ENCODE results near the gene RASGRP1. TPM values are rescaled to one million over a fixed set of nuclear protein-coding genes. Genes with fewer than 3 reads are reported as not detected.

Gene RASGRP1
- total RNA-seq, 1 experiment from 2014 or later: 0.85 TPM

GRCh38 chr15:38509152-38509551 is 55.5 kb downstream of the RASGRP1 start:
- no peak overlapping the region for H2BK5ac ChIP-seq (ENCODE audit: insufficient read length, low read length)
- no peaks in the 10 kb centered on the region for H3K79me2 ChIP-seq (ENCODE audit: insufficient read depth, low read length)
- H2BK120ac ChIP-seq (ENCODE audit: low read depth, low read length, poor library complexity, severe bottlenecking): no peak overlapping the region
- no peak overlapping the region for H2BK12ac ChIP-seq (ENCODE audit: insufficient read length, low read depth, low read length)
- no peak overlapping the region for H4K5ac ChIP-seq (ENCODE audit: insufficient read length, low read depth, low read length)
- no peak overlapping the region for H3K4me3 Mint-ChIP-seq
- peaks cover 2% of the 10 kb centered on the region; the same call in 1 of the 2 replicates for H3K4me1 ChIP-seq (ENCODE audit: insufficient read depth, low read length)
- no peak overlapping the region for H3K27ac ChIP-seq (ENCODE audit: insufficient read length, low read depth, low read length)
- no peak overlapping the region for H3T11ph ChIP-seq (ENCODE audit: low read length)
- no peak overlapping the region for H2BK20ac ChIP-seq (ENCODE audit: low read depth, low read length, poor library complexity, severe bottlenecking)
- no peak overlapping the region for H3K18ac ChIP-seq (ENCODE audit: insufficient read length, low read depth, low read length)
- no peak overlapping the region for H2AFZ ChIP-seq (ENCODE audit: low read length)
- no peaks in the 10 kb centered on the region for H4K20me1 ChIP-seq (ENCODE audit: control insufficient read depth, insufficient read depth, insufficient read length)
- no peak overlapping the region for H2AK5ac ChIP-seq (ENCODE audit: insufficient read length, low read length)
- TF ChIP-seq CTCF (conservative IDR thresholded peaks at IDR 0.05): no peak
- H3K4me2 ChIP-seq (ENCODE audit: insufficient read depth, insufficient read length, low read length): no peak overlapping the region
- no peak overlapping the region for H3K4ac ChIP-seq (ENCODE audit: low read depth, low read length)
- H3K27me3 Mint-ChIP-seq (ENCODE audit: low read depth): no peaks in the 10 kb centered on the region
- H3K4me1 Mint-ChIP-seq: no peaks in the 10 kb centered on the region
- no peak for DNase-seq
- no peak overlapping the region for H3K14ac ChIP-seq (ENCODE audit: insufficient read depth, low read length)
- whole genome bisulfite sequencing (ENCODE audit: extremely low coverage, insufficient read length, low lambda C conversion rate): no CpG with 5 or more reads among the region's 4 CpGs
- H3K36me3 Mint-ChIP-seq (ENCODE audit: insufficient read depth in 1 of 3, low read depth in 3 of 3): no peaks in the 10 kb centered on the region; a peak in 1 of 7 replicates
- H3K23ac ChIP-seq (ENCODE audit: insufficient read length, low read depth, low read length): no peak overlapping the region
- no peak overlapping the region for H2BK15ac ChIP-seq (ENCODE audit: low read depth, low read length)
- no peak overlapping the region for H3K9ac ChIP-seq (ENCODE audit: extremely low read depth, insufficient read length, low read length)
- H3K23me2 ChIP-seq (ENCODE audit: insufficient read length, low read depth, low read length, poor library complexity, severe bottlenecking): no peaks in the 10 kb centered on the region
- no peaks in the 10 kb centered on the region for H3K9me3 ChIP-seq (ENCODE audit: control insufficient read depth, low read depth, low read length)
- H4K91ac ChIP-seq (ENCODE audit: insufficient read length, low read depth, low read length): no peak overlapping the region
- no peak overlapping the region for H3K27ac Mint-ChIP-seq
- no peak overlapping the region for H4K8ac ChIP-seq (replicated peaks; ENCODE audit: insufficient read length, low read depth, low read length)
- H3K9me3 Mint-ChIP-seq: no peaks in the 10 kb centered on the region
- no peaks in the 10 kb centered on the region for H3K27me3 ChIP-seq (ENCODE audit: insufficient read depth, low read length)
- no peaks in the 10 kb centered on the region for H3K79me1 ChIP-seq (ENCODE audit: insufficient read depth, low read depth, low read length, poor library complexity, severe bottlenecking)
- no peak overlapping the region for H3K56ac ChIP-seq (ENCODE audit: insufficient read length, low read depth, low read length)
